Measurements from ENCODE around the gene HPS5.

Gene HPS5

DNA sequence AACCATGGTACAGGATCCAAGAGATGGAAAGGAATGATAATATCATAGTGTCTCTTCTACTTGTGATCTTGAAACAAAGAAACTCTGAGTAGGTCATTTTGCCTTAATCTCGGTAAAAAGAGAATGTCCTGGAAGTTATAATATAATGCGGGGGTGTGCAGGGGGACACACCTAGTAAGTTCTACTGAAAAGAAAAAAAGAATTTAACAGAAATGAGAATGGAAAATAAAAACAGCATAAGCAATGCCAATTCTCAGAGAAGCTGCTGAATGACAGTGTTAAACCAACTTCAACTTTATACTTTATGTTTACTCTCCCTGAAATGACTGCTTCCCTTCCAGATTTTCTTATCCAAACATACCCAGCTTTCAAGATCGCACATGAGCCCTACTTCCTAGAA is 2.0 kb downstream of the HPS5 start:
- no peak for DNase-seq

DNA sequence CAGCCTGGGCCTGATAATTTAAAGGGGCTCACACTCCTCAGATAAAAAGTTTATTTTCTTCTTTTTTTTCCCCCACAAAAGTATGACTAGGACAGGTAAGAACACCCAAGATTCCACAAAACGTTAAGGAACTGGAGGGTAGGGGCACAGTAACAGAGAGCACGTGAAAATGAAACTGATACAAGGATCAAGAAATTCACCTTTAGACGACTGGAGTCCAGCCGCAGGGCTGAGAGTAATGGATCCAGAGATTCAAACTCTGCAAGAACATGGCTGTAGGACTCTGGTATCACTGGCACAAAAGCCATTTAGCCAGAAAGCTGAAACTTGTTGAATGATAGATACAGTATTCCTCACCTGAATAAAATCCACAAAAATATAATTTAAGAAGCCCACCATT is 4.4 kb downstream of the HPS5 start:
- no peak for DNase-seq

DNA sequence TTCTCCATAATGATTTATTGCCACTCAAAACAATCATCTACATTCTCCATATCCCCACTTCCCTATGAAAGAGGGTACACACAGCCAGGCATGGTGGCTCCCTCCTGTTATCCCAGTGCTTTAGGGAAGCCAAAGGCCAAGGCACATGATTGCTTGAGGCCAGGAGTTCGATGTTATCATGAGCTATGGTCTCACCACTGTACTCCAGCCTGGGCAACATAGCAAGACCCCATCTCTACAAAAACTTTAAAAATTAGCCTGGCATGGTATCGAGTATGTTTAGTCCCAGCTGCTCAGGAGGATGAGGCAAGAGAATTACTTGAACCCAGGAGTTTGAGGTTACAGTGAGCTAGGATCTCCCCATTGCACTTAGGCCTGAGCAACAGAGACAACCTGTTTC is 6.0 kb downstream of the HPS5 start:
- DNase-seq, result no peak

DNA sequence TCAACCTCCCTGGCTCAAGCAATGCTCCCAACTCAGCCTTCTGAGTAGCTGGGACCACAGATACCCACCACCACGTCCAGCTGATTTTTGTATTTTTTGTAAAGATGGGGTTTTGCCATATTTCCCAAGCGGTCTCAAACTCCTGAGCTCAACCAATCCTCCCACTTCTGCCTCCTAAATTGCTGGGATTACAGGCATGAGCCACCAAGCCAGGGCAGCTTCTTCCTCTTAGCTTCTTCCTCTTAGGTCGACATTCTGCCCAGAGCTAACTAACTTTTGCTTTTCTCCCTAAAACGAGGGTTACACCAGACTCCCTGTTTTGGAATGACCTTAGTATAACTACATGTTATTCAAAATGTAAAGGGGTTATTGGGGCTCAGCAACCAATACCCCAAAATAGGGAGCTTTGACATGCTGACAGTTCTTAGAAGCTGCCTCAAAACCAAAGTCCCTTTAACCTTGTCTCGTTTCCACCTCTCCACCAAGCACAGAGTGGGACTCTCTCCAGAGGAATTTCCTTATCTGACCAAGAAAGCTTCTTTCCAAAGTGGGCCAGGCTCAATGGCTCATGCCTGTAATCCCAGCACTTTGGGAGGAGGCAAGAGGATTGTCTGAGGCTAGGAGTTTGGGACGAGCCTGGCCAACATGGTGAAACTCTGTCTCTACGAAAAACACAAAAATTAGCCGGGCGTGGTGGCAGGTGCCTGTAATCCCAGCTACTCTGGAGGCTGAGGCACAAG is 7.0 kb downstream of the HPS5 start:
- DNase-seq, result no peak

DNA sequence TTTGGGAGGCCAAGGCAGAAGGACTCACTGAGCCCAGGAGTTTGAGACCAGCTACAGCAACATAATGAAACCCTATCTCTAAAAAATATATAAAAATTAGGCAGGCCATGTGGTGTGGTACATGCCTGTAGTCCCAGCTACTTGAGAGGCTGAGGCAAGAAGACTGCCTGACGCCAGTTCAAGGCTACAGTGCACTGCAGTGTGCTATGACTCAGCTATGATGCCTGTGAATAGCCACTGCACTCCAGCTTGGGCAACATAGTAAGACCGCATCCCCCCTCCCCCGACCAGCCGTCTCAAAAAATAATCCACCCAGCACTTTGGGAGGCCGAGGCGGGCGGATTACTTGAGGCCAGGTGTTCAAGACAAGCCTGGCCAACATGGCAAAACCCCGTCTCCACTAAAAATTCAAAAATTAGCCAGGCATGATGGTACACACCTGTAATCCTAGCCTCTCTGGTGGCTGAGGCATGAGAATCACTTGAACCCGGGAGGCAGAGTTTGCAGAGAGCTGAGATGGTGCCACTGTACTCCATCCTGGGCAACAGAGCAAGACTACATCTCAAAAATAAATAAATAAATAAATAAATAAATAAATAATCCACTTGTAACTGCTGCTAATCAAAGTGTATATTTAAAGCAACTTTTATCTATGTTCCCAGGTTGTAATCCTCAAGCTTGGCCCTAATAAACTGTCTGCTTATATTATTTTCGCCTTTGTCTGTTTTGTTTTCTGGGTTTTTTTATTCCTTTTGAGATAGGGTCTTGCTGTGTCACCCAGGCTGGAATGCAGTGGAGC is 7.8 kb downstream of the HPS5 start:
- DNase-seq, result no peak

DNA sequence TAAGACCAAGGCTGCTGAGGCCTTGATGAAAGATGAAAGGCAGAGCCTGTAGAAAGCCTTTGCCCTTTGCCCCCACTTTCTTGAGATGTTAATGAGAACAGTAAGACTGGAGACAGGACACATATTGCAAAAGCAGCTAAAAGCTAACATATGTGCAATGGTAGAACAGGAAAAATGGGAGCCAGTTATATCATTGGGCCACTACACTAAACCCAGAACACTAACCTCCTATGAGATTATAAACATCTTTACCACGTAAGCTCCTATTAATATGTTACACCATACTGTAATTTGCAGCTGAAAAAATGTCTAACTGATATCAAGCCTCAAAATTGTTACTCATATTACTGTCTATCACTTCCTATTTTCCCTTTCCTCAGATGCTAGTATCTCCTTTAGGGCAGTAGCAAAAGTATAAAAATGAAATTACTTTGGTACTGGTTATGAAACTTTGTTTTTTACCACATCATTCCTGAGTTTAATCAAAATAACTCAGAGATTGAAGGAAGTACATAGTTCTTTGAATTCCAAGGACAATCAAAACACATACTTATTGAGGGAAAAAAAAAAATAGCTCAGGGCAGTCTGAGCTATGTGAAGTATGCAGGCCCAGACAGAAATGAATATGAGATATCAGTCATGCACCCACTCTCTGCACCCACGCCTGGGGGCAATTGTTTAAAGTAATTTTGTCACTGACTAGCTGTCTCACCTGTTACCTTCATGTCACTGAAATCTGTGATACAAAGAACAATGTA is 9.1 kb downstream of the HPS5 start:
- no peak for DNase-seq

DNA sequence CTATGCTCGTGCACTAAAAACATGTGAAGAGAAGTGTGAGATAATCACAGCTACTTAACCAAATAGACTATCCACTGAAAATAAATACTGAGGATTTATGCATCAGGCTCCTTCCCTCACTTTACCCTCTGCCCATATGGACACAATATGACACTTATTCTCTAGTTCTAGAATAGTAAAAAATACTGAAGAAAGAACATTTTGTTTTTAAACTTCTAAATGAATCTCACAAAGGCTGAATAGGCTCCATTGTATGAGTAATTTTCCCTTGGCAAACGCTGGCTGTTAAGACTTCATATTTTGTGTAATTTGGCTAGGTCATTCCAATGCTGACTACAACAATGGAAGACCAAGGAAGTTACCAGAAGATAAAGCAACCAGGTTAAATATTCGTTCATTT is 9.9 kb downstream of the HPS5 start:
- no peak for DNase-seq

DNA sequence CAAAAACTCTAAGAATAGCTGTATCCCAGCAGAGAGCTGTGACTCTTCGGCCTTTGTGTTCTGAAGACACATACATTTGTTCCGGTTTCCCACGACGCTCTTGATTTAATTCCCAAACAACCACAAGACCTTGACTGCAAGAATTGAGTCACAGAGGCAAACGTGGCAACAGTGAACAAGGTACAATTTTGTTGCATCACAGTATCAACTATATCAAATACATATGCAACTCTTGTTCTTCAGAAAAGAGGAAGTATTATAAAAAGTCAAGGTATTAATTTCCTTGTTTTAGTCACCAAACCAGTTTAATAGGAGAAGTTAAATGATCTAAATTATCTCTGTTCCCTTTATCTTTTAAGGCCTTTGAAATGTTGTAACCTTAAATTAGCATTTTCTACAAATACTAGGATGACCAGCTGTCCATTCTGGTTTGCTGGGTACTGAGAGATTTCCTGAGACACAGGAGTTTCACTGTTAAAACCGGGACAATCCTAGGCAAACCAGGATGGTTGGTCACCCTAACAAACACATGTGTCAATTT is 11.1 kb downstream of the HPS5 start:
- DNase-seq, result no peak

DNA sequence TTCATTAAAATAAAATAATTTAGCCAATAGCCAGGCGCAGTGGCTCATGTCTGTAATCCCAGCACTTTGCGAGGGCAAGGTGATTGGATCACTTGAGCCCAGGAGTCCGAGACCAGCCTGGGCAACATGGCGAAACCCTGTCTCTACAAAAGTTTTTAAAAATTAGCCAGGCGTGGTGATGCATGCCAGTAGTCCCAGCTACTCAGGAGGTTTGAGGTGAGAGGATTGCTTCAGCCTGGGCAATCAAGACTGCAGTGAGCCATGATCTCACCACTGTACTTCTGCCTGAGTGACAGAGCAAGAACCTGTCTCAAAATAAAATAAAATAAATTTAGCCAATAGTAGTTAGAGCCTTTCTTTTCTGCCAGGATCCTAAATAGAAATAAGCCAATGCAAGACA is 12.2 kb downstream of the HPS5 start:
- no peak for DNase-seq

DNA sequence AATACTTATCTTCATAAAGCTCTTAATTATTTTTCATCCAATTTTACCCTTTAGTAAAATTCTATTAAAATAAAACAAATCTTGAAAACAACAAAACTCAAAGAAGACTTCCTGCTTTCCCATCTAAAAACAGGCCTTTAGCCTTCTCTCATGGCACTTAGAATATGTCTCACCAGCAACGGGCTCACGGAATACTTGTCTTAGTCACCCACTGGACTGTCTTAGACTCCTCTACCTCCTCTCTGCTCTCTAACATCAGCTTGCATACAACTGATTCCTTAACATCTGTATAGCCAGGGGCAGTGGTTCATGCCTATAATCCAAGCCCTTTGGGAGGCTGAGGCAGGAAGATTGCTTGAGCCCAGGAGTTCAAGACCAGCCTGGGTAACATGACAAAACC is 13.7 kb downstream of the HPS5 start:
- DNase-seq, result no peak

DNA sequence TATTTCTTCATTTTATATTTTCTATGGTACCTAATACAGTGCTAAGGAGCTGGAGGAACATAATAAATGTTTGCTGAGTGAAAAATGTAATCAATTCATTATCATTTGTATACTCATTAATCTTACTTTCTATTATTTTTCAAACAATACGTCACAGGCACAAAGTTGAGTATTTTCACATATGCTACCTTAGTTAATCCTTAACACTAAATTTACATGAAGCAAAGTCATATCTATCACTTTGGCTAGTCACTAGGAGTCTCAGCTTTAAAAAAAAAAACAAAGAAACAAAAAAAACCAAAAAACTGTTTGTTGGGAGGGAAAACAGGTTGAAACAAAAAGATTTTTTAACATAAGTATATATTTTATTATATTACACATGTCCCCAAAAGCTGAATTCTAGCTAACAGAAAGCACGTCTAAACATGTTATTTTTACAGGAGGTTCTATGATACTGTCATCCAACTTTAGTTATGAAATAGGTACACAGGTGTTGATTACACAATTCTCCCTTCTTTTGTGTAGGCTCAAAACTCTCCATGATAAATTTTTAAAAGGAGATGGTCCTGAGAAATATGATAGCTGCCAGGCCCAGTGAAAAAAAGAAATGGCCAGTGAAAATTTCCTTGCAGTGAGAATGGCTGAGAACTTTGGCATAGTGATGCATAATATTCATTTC is 14.3 kb downstream of the HPS5 start:
- DNase-seq, result no peak

DNA sequence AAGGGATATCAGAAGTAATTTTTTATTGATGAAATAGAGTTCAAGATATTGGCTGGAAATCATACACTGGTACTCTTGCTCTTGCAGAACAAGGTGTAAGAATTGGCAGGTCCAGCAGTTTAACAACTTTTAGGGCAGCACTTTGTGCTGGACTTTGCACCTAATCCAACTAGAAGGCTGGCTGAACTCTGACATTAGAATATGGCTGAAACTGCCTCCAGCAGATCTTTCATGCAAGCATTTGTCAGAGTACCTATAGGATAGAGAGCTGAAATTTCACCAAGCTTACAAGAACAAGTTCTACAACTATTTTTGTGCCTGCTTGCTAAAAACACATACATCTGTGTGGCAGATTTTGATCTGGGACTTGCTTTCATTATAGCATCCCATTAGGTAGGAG is 17.2 kb downstream of the HPS5 start:
- no peak for DNase-seq

DNA sequence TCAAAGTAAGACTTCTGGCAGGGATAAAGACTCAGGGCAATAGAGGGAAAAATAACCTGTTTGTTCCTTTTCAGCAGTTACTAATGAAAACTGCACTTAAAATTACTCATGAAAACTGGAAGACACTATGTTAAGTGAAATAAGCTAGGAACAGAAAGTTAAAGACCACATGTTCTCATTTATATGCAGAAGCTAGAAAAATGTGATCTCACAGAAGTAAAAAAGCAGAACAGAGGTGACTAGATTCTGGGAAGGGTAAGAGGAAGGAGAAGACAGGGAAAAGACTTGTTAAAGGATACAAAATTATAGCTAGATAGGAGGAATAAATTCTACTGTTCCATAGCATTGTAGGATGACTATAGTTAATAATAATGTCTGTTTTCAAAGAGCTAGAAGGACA is 22.2 kb downstream of the HPS5 start:
- DNase-seq, result no peak

DNA sequence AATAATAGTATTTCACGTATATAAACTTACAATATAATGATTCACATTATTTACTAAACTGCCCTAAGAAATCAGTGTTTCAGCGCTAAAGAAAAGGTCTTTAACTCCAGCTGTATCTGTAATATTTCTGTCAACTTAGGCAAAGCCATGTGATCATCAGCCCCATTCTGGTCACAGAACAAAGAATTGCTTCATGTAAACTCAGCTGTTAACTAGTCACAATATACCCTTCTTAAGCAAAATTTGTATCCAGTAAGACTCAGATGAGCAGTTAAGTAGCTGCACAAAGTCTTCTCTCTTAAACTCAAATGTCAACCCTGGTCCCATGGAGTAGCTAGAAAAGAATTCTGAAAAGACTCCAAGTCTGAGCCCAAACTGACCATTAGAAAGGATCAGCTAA is 26.6 kb downstream of the HPS5 start:
- no peak for DNase-seq

DNA sequence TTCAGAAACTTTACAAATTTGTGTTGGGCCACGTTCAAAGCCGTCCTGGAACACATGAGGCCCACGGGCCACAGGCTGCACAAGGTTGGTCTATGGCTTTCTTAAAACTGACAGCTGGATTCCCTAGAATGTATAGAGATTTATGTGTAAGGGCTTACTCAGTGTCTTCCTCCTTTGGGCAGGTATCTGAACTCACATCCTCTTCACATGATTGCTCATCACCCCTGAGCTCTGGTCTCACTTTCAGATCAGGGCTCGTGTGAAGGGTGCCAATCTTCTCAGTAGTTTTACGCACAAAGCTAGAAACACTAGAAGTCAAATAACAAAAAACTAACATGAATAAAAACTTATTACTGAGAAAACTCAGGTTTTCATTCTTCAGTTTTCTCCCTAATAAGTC is 27.1 kb downstream of the HPS5 start:
- no peak for DNase-seq

DNA sequence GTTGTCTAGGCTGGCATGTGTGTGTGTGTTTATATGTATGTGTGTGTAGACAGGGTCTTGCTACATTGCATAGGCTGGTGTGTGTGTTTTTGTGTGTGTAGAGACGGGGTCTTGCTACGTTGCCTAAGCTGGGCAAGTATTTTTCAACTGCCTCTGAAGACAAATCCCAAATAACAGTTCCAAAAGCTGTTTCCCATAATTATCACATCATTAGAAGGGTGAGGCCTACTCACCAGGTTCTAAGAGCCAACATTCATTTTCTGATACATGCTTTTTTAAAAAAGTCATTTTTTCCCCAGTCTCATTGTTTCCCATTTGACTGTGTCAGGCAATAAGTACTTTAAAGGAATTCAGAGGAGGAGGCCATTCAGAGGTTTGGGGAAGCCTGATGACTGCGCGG is 33.0 kb downstream of the HPS5 start:
- no peak for DNase-seq

DNA sequence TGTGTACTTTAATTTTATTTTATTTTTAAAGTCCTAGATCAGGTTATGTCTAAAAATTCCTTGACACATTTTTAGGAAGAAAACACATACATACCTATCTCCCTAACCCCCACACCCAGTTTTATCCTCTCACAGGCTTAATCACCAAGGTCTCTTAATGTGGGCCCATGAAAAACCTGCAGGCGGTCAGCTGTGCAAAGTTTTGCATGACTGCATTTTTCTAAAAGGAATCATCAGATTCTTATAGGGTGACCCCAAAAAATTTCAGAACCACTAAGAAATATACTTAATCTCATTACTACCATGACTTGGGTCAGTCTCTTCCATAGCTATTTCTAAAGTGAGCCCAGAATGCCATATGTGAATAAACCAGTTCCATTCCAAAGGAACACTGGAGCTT is 36.1 kb downstream of the HPS5 start:
- no peak for DNase-seq

DNA sequence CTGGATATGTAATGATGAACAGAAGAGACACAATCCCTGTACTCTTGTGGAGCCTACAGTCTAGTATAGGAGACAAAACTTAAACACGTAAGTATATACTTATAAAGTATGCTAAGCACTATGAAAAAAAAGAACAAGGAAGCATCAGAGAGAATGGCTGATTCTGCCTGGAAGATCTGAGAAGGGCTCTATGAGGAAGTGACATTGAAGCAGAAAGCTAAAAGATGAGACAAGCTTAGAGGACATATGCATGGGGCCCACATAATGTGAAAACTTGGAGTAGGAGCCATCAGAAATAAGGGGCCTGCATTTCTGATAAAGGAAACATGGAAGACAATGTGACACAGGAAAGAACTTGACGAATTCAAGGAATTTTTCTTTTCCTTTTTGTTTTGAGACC is 39.3 kb downstream of the HPS5 start:
- DNase-seq, result no peak

DNA sequence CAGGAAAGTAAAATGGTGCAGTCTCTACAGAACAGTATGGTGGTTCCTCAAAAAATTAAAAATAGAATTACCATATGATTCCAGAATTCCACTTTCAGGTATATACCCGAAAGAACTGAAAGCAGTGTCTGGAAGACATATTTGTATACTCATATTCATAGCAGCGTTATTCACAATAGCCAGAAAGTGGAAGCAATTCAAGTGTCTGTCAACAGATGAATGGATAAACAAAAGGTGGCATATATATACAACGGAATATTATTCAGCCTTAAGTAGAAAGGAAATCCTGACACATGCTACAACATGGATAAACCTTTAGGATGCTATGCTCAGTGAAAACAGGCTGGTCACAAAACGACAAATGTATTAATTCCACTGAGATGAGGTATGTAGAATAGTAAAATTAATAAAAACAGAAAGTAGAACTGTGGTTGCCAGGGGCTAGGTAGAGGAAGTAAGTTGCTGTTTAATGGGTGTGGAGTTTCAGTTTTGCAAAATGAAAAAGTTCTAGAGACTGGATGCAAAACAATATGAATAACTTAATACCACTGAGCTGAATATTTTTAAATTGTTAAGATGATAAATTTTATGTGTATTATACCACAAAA is 41.4 kb downstream of the HPS5 start:
- no peak for DNase-seq

DNA sequence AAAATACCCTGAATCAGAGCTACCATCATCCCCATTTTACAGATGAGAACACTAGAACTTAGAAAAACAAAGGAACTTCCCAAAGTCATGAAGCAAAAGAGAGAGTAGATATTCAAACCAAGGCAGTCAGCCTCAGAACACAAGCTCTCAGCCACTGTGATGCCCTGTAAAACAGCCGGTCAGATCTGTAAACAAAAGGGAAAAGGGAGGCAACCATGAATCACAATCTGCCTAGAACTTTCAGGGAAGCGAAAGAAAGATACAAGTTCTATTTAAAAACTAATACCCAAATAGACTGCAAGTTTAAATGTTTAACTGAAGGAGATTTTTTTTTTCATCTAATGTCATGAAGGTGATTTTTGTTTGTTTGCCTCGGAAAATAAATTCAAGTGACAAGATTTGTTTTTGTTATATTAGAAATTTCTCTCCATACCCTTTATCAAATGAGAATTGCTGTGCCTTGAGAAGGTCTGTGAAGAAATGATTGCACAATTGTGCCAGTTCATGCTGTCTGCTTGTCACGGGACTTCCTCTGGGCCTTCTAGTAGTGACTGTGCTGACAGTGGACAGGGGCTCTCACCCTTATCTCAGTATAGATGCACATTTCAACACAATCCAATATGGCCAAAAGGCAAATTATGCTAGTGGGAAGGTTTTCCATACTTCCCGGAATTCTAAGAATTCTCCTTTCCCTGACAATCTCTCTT is 44.2 kb downstream of the HPS5 start:
- no peak for DNase-seq

DNA sequence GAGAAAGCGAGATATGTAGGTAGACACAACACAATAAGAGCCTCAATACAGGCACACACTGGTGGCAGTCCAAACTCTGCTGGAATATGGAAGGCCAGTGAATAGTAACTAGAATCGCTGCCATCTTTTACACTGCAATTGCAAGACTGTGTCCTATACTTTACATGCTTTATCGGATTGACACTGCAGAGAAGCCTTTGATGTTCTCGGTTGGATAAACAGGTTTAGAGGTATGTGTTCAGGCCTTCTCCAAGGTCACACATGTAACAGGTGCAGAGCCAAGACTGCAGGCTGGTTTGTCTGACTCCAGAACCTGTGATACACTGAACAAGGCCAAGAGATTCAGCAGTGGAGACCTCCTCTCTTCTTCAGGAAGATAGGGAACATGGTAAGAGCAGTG is 50.7 kb downstream of the HPS5 start:
- DNase-seq, result no peak

DNA sequence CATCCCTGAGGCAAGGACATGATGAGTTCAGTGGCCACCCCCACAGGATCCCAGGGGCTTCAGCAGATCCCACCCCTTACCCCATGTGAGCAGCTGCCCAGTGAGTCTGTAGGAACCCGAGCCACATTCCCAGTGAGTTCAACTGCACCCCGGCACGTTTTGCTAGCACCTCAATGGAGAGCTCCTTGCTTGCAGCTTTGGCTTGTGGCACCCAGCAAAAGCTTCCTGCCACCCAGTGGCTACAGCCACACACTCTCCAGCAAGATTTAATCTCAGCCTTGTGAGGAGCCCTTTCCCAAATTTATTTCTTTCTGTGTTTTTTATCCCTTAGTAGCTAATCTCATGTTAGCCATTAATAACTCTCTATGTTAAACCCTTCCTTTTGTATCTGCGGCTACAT is 51.8 kb downstream of the HPS5 start:
- no peak for DNase-seq
